ENCODE measurements around the gene ARMC10.

DNA sequence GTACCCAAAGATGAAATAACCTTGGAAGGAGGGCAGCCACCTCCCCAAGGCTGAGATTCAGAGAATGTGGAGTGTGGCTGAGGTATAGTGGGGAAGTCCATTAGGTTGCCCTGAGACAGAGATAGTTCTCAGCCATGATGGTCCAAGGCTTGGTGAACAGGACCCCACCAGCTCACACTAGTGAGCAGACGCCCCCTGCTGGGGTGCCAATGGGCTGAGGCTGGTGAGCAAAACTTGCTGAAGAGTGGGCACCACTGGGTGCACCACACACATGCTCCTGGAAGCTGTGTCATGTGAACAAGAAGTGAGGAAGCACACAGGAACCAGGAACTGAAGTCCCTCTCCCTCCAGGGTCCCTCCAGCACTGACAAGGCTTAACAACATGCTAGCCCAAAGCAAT, 9.3 kb upstream of the ARMC10 start:
- TF ChIP-seq POLR2AphosphoS5 (IDR thresholded peaks at IDR 0.05; ENCODE audit: borderline replicate concordance, low read depth, low read length) (no peak), EZH2 (IDR thresholded peaks at IDR 0.05) (no peak)
